SK-N-DZ (cell line): ENCODE measurements around the gene EML6.

Source experiments
- DNase-seq: peaks from one replicate; pipeline ENCODE4 v3.0.0-alpha.2; 2015; ENCODE audit warnings: low spot score

The EML6 gene

GRCh38 chr2:54909001-54909400 is 185.5 kb downstream of the EML6 start:
- no peak for DNase-seq

GRCh38 chr2:54912305-54912704 is 188.8 kb downstream of the EML6 start:
- DNase-seq: no peak

GRCh38 chr2:54912893-54913292 is 189.4 kb downstream of the EML6 start:
- no peak for DNase-seq

- DNase-seq: no peak
Observed at GRCh38 chr2:54914637-54915036, 191.2 kb downstream of the EML6 start.

DNA sequence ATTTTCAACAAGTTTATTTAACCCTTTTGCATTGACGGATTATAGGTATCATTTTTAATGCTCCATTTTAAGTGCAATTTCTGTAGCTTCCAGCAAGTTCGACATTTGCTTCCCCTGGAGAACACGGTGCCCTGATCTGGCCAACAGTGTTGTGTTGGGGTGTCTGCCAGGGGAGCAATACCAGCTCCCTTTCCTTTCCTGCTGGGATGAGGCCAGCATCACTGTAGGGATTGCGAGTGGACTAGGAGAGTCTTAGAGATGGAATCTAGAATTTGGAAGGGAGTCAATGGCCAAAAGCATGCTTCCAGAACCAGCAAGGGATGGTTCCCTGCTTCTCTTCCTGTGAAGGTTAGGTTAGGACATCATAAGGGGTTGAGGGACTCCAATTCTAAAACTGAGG is 191.6 kb downstream of the EML6 start:
- no peak for DNase-seq

- no peak for DNase-seq
Observed at GRCh38 chr2:54916637-54917036, 193.2 kb downstream of the EML6 start.

- no peak for DNase-seq
Observed at GRCh38 chr2:54918647-54919280, 195.3 kb downstream of the EML6 start.

DNA sequence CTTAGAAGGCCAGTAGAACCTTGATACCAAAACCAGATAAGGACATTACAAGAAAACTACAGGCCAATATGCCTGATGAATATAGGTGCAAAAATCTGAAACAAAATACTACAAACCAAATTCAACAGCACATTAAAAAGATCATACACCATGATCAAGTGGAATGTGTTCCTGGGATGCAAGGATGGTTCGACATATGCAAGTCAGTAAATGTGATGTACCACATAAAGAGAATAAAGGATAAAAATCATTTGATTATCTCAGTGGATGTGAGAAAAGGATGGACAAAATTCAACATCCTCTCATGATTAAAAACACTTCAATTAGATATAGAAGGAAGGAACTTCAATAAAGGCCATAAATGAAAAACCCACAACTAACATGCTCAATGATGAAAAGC is 197.2 kb downstream of the EML6 start:
- DNase-seq: no peak

GRCh38 chr2:54924121-54924520 is 200.7 kb downstream of the EML6 start:
- DNase-seq: no peak

DNA sequence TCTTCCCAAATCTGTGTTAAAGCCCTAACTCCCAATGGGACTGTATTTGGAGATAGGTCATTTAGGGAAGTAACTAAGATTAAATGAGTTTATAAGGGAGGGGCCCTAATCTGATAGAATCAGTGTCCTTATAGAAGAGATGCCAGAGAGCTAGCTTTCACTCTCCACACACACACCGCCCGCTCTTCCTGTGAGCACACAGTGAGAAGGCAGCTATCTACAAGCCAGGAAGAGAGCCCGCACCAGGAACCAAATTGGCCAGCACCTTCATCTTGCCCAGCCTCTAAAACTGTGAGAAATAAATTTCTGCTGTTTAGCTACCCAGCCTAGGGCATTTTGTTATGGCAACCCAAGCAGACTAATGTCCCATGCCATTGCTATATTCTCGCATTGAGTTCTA is 201.6 kb downstream of the EML6 start:
- no peak for DNase-seq

GRCh38 chr2:54927085-54927750 is 203.8 kb downstream of the EML6 start:
- no peak for DNase-seq

- DNase-seq: no peak
Observed at GRCh38 chr2:54927751-54928615, 204.5 kb downstream of the EML6 start.

- no peak for DNase-seq
Observed at GRCh38 chr2:54928719-54929118, 205.3 kb downstream of the EML6 start.

DNA sequence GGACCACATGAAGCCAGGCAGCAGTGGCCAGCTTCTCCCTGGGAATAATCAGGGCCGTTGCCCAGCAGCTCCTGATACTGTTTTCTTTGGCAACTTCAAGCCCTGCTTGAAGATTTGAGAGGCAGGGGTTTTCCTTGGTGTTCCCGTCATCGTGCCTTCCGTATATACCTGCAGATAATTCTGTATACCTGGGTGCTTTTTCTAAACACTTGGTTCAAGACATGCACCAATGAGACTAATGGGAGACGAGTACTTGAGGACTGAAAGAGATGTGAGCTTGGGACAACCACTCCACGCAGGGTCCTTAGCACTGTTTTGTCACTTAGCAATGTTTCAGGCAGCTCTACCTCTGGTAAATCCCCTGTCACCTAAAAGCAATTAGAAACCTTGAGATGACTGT is 208.0 kb downstream of the EML6 start:
- DNase-seq: no peak

DNA sequence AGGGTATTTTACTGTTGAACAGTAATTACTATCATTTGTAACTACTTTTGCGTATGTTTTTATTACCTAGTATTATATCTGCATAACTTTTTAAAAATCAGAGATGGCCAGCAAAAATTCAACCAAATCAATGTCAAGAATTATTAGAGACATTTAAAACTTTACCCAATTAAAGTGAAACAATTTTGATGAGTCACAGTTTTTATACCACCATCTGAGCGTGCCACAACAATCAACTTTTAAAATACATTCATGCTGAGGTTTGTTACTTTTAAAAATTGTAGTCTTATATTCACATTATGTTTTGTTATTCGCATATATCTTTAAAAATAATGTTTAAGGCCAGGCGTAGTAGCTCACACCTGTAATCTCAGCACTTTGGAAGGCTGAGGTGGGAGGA is 211.9 kb downstream of the EML6 start:
- no peak for DNase-seq

GRCh38 chr2:54936766-54937165 is 213.3 kb downstream of the EML6 start:
- no peak for DNase-seq

DNA sequence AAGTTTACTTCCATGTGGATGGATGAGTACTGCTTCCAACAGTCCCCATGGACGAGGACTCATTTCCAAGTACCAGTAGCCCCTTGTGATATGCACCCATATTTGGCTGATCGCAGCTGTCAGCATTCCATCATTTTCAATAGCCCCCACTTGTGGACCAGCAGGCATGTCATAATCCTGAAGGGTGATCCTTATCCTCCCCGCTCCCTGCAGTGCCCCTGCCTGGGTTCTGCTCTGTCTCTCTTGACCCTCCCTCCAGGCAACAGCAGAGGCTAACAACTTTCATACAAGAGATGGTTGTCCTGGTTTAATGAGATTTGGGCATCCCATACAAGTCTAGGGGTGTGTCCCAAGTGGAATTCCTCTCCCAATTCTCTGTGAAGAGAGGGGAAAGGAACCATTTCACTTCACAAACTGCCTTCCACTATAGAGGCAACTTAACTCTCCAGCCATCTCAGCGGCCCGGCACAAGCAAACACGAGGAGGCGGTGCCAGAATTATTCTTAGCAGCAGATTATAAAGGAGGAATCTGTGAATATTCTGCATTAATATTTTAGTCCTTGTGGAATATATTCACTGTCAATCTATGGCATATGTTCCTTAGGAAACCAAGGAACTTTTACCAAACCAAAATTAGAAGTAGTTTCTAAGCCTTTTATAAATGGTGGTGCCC is 216.1 kb downstream of the EML6 start:
- no peak for DNase-seq

DNA sequence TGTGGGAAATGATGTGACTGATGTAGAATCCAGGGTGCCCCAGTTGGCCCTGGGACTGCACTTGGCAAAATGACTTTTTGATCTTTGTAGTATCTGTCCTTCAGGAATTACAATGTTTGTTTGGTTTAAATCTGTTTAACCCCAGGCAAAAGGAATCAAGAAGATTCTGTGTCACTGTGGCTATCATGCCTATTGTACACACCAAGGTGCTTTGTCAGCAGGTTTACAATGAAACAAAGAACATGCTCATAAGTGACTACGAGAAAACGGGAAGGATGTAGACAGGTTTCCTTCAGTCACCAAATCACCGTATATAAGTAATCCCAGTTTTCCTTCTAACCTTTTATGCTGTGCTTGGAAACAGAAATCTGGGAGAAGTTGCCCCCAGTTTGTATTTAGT is 217.3 kb downstream of the EML6 start:
- no peak for DNase-seq

DNA sequence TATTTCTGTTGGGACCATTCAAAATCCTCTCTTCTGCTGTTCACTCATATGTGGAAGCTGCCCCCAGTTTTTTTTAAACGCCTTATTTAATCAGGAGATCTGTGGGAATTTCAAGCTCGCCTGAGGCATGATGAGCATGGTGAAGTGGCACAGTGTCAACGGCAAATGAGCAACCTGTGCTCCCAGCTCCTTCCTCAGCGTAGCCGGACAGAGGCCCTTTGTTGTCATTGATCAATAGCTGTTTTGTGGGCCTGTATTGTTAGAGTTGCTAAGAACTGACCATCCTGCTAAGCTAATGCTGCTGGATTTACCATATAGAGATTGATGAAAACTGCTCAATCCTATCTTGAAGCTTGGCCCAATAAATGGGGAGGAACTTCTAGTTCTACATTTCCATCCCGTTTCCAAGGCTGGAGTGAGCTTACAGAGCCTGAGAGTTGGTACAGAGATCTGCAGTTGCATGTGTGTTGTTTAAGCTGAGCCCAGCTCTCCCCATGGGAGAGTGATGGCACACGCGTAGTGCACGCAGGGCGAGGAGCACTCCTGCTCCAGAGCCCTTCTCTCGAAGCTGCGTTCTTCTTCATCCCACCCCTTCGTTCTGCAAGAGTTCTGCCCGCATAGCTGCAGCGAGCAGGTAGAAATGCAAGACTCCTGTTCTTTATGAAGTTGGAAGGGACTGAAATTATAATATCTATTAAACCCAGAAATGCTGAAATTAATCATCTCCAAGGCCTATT is 218.0 kb downstream of the EML6 start:
- no peak for DNase-seq

DNA sequence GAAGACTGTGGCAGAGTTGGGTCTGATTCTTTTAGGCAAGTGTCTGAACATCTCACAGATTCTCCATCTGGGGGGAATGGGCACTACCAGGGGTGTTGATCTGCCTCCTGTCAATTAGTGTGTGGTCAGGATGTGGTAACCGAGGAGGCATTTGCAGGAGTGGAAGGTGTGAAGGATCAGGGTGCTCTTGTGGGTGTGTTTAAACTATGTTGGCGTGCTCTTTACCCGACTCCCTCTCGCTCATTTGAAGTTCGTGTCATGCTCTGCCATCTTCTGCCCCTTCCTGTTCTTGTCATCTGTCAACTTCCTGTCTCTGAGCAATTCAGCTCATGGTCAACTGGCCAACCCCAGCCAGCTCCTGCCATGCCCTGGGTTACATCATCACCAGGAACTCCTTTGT is 218.9 kb downstream of the EML6 start:
- no peak for DNase-seq

DNA sequence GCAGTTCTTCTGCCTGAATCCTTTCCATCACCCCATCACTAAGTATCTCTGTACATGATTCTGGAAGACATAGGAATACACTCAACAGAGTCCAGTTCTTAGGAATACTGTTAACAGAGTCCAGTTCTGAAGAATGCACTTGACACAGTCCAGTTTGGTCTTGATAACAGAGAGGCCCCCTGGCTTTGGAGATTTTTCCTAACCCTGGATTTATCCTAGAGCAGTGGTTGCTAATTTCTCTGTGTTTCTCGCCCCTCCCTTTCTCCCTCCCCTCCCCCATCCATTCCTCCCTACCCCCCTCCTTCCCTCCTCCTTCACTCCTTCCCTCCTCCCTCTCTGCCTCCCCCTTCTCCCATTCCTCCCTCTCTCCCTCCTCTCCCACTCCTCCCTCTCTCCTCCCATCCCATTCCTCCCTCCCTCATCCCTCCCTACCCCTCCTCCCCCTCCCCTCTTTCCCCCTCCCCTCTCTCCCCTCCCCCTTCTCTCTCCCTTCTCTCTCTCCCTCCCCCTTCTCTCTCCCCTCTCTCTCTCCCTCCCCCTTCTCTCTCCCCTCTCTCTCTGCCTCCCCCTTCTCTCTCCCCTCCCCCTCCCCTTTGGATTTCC is 221.4 kb downstream of the EML6 start:
- no peak for DNase-seq
